Measurements from ENCODE around the gene ACAD9. TPM values are rescaled to one million over a fixed set of nuclear protein-coding genes. Genes with fewer than 3 reads are reported as not detected.

The ACAD9 gene
- total RNA-seq, 1 donor from 2014 or later = 60.8 TPM

DNA sequence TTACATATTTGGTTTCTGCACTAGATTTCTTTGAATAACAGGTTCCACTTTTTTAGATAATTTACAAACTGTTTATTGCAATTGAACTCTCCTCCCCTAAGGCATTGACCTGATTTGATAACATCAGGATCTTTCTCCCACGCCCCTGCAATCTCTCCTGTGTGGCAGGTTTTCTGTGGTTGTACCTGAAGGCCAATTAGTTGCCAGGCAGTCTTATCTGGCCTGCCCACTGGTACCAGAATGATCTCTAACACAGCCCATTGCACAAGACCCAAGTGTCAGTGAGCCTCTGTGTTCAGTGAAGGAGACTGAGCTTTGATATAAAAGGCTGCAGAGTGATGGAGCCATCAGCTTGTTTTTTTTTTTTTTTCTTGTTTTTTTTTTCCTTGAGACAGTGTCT, 3.3 kb downstream of the ACAD9 start:
- peaks cover 39% of the 10 kb centered on the region for H3K4me1 Mint-ChIP-seq (ENCODE audit: low read depth)
- no peaks in the 10 kb centered on the region for H3K9me3 Mint-ChIP-seq
- H3K4me3 Mint-ChIP-seq (ENCODE audit: low read depth) = peak overlapping the region; percentile 11
- no peaks in the 10 kb centered on the region for H3K27me3 Mint-ChIP-seq (ENCODE audit: low read depth)
- DNase-seq (ENCODE audit: low spot score) = no peak
- intact Hi-C loops (cut with micrococcal nuclease) = no loop called here
- H3K27ac Mint-ChIP-seq = peak overlapping the region; percentile 24
- H3K36me3 Mint-ChIP-seq (ENCODE audit: low read depth) = peaks cover 46% of the 10 kb centered on the region

- intact Hi-C loops (cut with micrococcal nuclease) = no loop called here
- H3K9me3 Mint-ChIP-seq = no peaks in the 10 kb centered on the region
- H3K27me3 Mint-ChIP-seq (ENCODE audit: low read depth) = no peaks in the 10 kb centered on the region
- H3K36me3 Mint-ChIP-seq (ENCODE audit: low read depth) = peaks cover 56% of the 10 kb centered on the region
- no peak overlapping the region for H3K27ac Mint-ChIP-seq
- no peak for DNase-seq (ENCODE audit: low spot score)
- peaks cover 26% of the 10 kb centered on the region for H3K4me1 Mint-ChIP-seq (ENCODE audit: low read depth)
- no peak overlapping the region for H3K4me3 Mint-ChIP-seq (ENCODE audit: low read depth)
Measured at GRCh38 chr3:128884992-128885391, 5.6 kb downstream of the ACAD9 start.

GRCh38 chr3:128889139-128889894, 9.9 kb downstream of the ACAD9 start:
- intact Hi-C loops (cut with micrococcal nuclease) = no loop called here
- Mint-ChIP-seq H3K27me3 (ENCODE audit: low read depth) (no peaks in the 10 kb centered on the region), H3K4me1 (ENCODE audit: low read depth) (peaks cover 3% of the 10 kb centered on the region), H3K9me3 (no peaks in the 10 kb centered on the region), H3K4me3 (ENCODE audit: low read depth) (no peak overlapping the region), H3K36me3 (ENCODE audit: low read depth) (peaks cover 50% of the 10 kb centered on the region), H3K27ac (no peak overlapping the region)
- no peak for DNase-seq (ENCODE audit: low spot score)

- no peak for DNase-seq (ENCODE audit: low spot score)
- Mint-ChIP-seq H3K36me3 (ENCODE audit: low read depth) (peaks cover 76% of the 10 kb centered on the region), H3K27me3 (ENCODE audit: low read depth) (no peaks in the 10 kb centered on the region), H3K9me3 (no peaks in the 10 kb centered on the region), H3K4me1 (ENCODE audit: low read depth) (peaks cover 3% of the 10 kb centered on the region), H3K27ac (no peak overlapping the region), H3K4me3 (ENCODE audit: low read depth) (no peak overlapping the region)
- intact Hi-C loops (cut with micrococcal nuclease) = no loop called here
Measured at GRCh38 chr3:128895843-128896697, 16.6 kb downstream of the ACAD9 start.

GRCh38 chr3:128902426-128902825, 23.0 kb downstream of the ACAD9 start:
- Mint-ChIP-seq H3K27me3 (ENCODE audit: low read depth) (no peaks in the 10 kb centered on the region), H3K4me1 (ENCODE audit: low read depth) (peaks cover 2% of the 10 kb centered on the region), H3K27ac (no peak overlapping the region), H3K4me3 (ENCODE audit: low read depth) (no peak overlapping the region), H3K36me3 (ENCODE audit: low read depth) (peaks cover 79% of the 10 kb centered on the region), H3K9me3 (no peaks in the 10 kb centered on the region)
- intact Hi-C loops (cut with micrococcal nuclease) = no loop called here
- no peak for DNase-seq (ENCODE audit: low spot score)

GRCh38 chr3:128903501-128903900, 24.1 kb downstream of the ACAD9 start:
- Mint-ChIP-seq H3K4me3 (ENCODE audit: low read depth) (no peak overlapping the region), H3K9me3 (no peaks in the 10 kb centered on the region), H3K27me3 (ENCODE audit: low read depth) (no peaks in the 10 kb centered on the region), H3K27ac (no peak overlapping the region), H3K36me3 (ENCODE audit: low read depth) (peaks cover 71% of the 10 kb centered on the region), H3K4me1 (ENCODE audit: low read depth) (no peaks in the 10 kb centered on the region)
- DNase-seq (ENCODE audit: low spot score) = no peak
- intact Hi-C loops (cut with micrococcal nuclease) = no loop called here

GRCh38 chr3:128906031-128906803, 26.8 kb downstream of the ACAD9 start:
- Mint-ChIP-seq H3K27ac (no peak overlapping the region), H3K4me3 (ENCODE audit: low read depth) (no peak overlapping the region), H3K27me3 (ENCODE audit: low read depth) (no peaks in the 10 kb centered on the region), H3K4me1 (ENCODE audit: low read depth) (no peaks in the 10 kb centered on the region), H3K36me3 (ENCODE audit: low read depth) (peaks cover 56% of the 10 kb centered on the region), H3K9me3 (no peaks in the 10 kb centered on the region)
- DNase-seq (ENCODE audit: low spot score) = no peak
- intact Hi-C loops (cut with micrococcal nuclease) = no loop called here

DNA sequence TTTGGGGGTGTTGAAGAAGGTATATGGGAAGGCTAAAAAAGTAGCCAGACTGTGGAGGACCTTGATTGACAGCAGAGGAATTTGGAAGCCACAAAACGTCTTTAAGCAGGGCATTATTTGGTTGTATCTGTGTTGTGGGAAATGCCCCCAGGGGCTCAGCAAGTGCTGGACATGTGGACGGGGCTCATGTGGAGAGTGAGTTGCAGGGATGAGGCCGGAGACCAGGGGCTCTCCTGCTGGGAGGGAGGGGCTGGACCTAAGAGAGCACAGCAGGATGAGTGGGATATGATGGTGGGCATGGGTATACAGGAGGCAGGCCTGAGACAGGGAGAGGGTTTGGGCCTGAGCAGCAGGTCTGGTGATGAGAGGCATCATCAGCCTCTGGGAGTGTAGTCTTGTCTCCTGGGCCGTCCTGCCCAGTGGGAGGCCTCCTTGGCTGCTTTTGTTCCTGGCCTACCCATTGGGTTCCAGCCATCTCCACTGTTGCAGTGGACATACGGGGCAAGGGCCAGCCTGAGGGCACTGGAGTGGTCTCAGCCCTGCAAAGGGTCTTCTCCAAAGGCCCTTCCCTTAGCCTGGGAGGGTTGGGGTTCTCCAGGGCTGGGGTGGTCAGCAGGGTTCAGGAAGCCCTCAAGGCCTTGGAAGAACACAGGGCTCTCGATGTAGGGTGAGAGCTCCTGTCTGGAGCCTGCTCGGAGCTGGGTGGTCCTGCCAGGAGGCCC, 27.5 kb downstream of the ACAD9 start:
- Mint-ChIP-seq H3K4me1 (ENCODE audit: low read depth) (no peaks in the 10 kb centered on the region), H3K36me3 (ENCODE audit: low read depth) (peaks cover 52% of the 10 kb centered on the region), H3K9me3 (no peaks in the 10 kb centered on the region), H3K27ac (no peak overlapping the region), H3K27me3 (ENCODE audit: low read depth) (no peaks in the 10 kb centered on the region), H3K4me3 (ENCODE audit: low read depth) (no peak overlapping the region)
- no peak for DNase-seq (ENCODE audit: low spot score)
- intact Hi-C loops (cut with micrococcal nuclease) = no loop called here

DNA sequence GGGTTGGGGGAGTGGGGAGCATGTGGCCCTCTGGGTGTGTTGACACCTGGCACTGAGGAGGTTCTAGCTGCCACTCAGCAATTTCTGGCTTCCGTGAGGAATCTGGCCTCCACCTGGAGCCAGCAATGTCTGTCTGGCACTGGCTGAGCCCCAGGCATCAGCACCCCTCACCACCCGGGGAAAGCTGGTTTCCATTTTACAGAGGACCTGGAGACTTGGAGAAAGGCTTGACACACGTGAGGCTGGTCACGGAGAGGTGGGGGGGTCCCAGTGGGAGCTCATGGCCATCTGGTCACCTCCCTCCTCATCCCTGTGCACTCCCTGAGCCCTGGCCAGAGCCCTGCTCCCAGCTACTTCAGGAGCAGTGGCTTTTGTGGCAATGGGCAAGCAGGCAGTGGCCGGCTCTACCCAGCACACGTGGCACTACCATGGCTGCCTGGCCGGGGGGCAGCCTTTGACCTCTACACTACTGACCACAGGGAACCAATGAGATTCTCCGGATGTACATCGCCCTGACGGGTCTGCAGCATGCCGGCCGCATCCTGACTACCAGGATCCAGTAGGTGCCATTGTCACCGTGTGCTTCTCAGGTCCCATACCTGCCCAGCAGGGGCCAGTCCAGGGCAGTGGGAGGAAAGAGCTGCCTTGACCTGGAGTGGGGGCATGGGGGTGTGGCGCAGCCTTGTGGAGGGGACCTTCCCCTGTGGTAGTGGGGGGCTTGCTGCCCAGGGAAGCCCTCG, 28.5 kb downstream of the ACAD9 start:
- Mint-ChIP-seq H3K36me3 (ENCODE audit: low read depth) (peaks cover 53% of the 10 kb centered on the region), H3K27ac (no peak overlapping the region), H3K4me3 (ENCODE audit: low read depth) (no peak overlapping the region), H3K9me3 (no peaks in the 10 kb centered on the region), H3K27me3 (ENCODE audit: low read depth) (no peaks in the 10 kb centered on the region), H3K4me1 (ENCODE audit: low read depth) (no peaks in the 10 kb centered on the region)
- intact Hi-C loops (cut with micrococcal nuclease) = no loop called here
- DNase-seq (ENCODE audit: low spot score) = no peak

GRCh38 chr3:128908951-128909350, 29.5 kb downstream of the ACAD9 start:
- peaks cover 50% of the 10 kb centered on the region for H3K36me3 Mint-ChIP-seq (ENCODE audit: low read depth)
- no peak overlapping the region for H3K27ac Mint-ChIP-seq
- no peak overlapping the region for H3K4me3 Mint-ChIP-seq (ENCODE audit: low read depth)
- H3K4me1 Mint-ChIP-seq (ENCODE audit: low read depth) = no peaks in the 10 kb centered on the region
- intact Hi-C loops (cut with micrococcal nuclease) = no loop called here
- no peak for DNase-seq (ENCODE audit: low spot score)
- no peaks in the 10 kb centered on the region for H3K27me3 Mint-ChIP-seq (ENCODE audit: low read depth)
- no peaks in the 10 kb centered on the region for H3K9me3 Mint-ChIP-seq

- Mint-ChIP-seq H3K27ac (no peak overlapping the region), H3K4me1 (ENCODE audit: low read depth) (no peaks in the 10 kb centered on the region), H3K9me3 (no peaks in the 10 kb centered on the region), H3K36me3 (ENCODE audit: low read depth) (peaks cover 46% of the 10 kb centered on the region), H3K4me3 (ENCODE audit: low read depth) (no peak overlapping the region), H3K27me3 (ENCODE audit: low read depth) (no peaks in the 10 kb centered on the region)
- no peak for DNase-seq (ENCODE audit: low spot score)
- intact Hi-C loops (cut with micrococcal nuclease) = no loop called here
Measured at GRCh38 chr3:128910006-128910405, 30.6 kb downstream of the ACAD9 start.

- intact Hi-C loops (cut with micrococcal nuclease) = no loop called here
- Mint-ChIP-seq H3K36me3 (ENCODE audit: low read depth) (peaks cover 44% of the 10 kb centered on the region), H3K27me3 (ENCODE audit: low read depth) (no peaks in the 10 kb centered on the region), H3K9me3 (no peaks in the 10 kb centered on the region), H3K4me3 (ENCODE audit: low read depth) (no peak overlapping the region), H3K27ac (no peak overlapping the region), H3K4me1 (ENCODE audit: low read depth) (no peaks in the 10 kb centered on the region)
- DNase-seq (ENCODE audit: low spot score) = no peak
Measured at GRCh38 chr3:128911911-128912310, 32.5 kb downstream of the ACAD9 start.
